BE2C (cell line): ENCODE data around the gene IL2RA.

Experiments
- DNase-seq: peaks from one replicate; pipeline ENCODE4 v3.0.0-alpha.2; 2020
- H3K27me3 ChIP-seq: fragments of 250-450 bp; sonication (Bioruptor Pico); 2 replicates; pipeline ENCODE4 v1.5.1; 2020; ENCODE audit warnings: mild to moderate bottlenecking
- H3K36me3 ChIP-seq: fragments of 250-450 bp; sonication (Bioruptor Pico); 2 replicates; pipeline ENCODE4 v1.5.1; 2020; ENCODE audit warnings: mild to moderate bottlenecking
- H3K4me1 ChIP-seq: fragments of 250-450 bp; sonication (Bioruptor Pico); 2 replicates; pipeline ENCODE4 v1.5.1; 2020
- H3K4me3 ChIP-seq: 2 replicates; pipeline ENCODE4 v1.5.1; 2011; ENCODE audit warnings: low read depth, low read length
- H3K9me3 ChIP-seq: fragments of 250-450 bp; sonication (Bioruptor Pico); 2 replicates; pipeline ENCODE4 v1.5.1; 2020
- CTCF ChIP-seq: IDR thresholded peaks from 2 replicates; pipeline ENCODE4 v1.5.1; 2012; ENCODE audit warnings: mild to moderate bottlenecking, low read depth, low read length

The IL2RA gene

GRCh38 chr10:6039711-6040110 is 22.5 kb downstream of the IL2RA start:
- Histone ChIP-seq H3K4me1 (no peaks in the 10 kb centered on the region), H3K27me3 (peaks cover 28% of the 10 kb centered on the region), H3K4me3 (no peak overlapping the region), H3K36me3 (no peaks in the 10 kb centered on the region), H3K9me3 (no peaks in the 10 kb centered on the region)
- TF ChIP-seq CTCF, result no peak
- no peak for DNase-seq

- no peaks in the 10 kb centered on the region for H3K9me3 ChIP-seq
- H3K4me3 ChIP-seq, result no peak overlapping the region
- H3K36me3 ChIP-seq, result no peaks in the 10 kb centered on the region
- peaks cover 26% of the 10 kb centered on the region for H3K27me3 ChIP-seq
- DNase-seq, result no peak
- no peak for TF ChIP-seq CTCF
- no peaks in the 10 kb centered on the region for H3K4me1 ChIP-seq
Observed at GRCh38 chr10:6038071-6038631, 24.0 kb downstream of the IL2RA start.

- Histone ChIP-seq H3K9me3 (no peaks in the 10 kb centered on the region), H3K4me3 (no peak overlapping the region), H3K27me3 (peaks cover 26% of the 10 kb centered on the region), H3K4me1 (no peaks in the 10 kb centered on the region), H3K36me3 (no peaks in the 10 kb centered on the region)
- no peak for DNase-seq
- no peak for TF ChIP-seq CTCF
Observed at GRCh38 chr10:6037422-6037821, 24.7 kb downstream of the IL2RA start.

- no peaks in the 10 kb centered on the region for H3K36me3 ChIP-seq
- no peak for DNase-seq
- H3K9me3 ChIP-seq, result no peaks in the 10 kb centered on the region
- H3K27me3 ChIP-seq, result peaks cover 26% of the 10 kb centered on the region
- H3K4me1 ChIP-seq, result no peaks in the 10 kb centered on the region
- no peak overlapping the region for H3K4me3 ChIP-seq
- TF ChIP-seq CTCF, result no peak
Observed at GRCh38 chr10:6036861-6037321, 25.3 kb downstream of the IL2RA start.

GRCh38 chr10:6035931-6036575 is 26.1 kb downstream of the IL2RA start:
- Histone ChIP-seq H3K4me3 (no peak overlapping the region), H3K36me3 (no peaks in the 10 kb centered on the region), H3K9me3 (no peaks in the 10 kb centered on the region), H3K27me3 (peaks cover 26% of the 10 kb centered on the region), H3K4me1 (no peaks in the 10 kb centered on the region)
- no peak for TF ChIP-seq CTCF
- no peak for DNase-seq

- TF ChIP-seq CTCF, result no peak
- H3K9me3 ChIP-seq, result no peaks in the 10 kb centered on the region
- H3K4me3 ChIP-seq, result no peak overlapping the region
- peaks cover 26% of the 10 kb centered on the region for H3K27me3 ChIP-seq
- no peaks in the 10 kb centered on the region for H3K4me1 ChIP-seq
- H3K36me3 ChIP-seq, result no peaks in the 10 kb centered on the region
- DNase-seq, result no peak
Observed at GRCh38 chr10:6035101-6035834, 26.9 kb downstream of the IL2RA start.
